ENCODE data around the gene RNF14. TPM values are rescaled to one million over a fixed set of nuclear protein-coding genes. Genes with fewer than 3 reads are reported as not detected.

RNF14 gene
- total and polyA plus RNA-seq, 9 of the 15 experiments (the other 6 are each of a cell fraction or from before 2014, with no cell fraction given): 36.3 to 140 (median 75.1) TPM

- ATAC-seq: no peak
- ChIA-PET POLR2A (interaction anchor here (0.7 to 1.5 kb wide), 4 partner anchors 11 to 298 kb away, joined by 3 to 4 read pairs (median 4); partner anchors contain the start of gene RNF14), CTCF (ENCODE audit: low intra/inter-chr PET ratio) (interaction anchor here (0.8 kb wide), 1 partner anchor 69 kb away, joined by 4 read pairs; no protein-coding TSS in a partner anchor)
- in situ Hi-C loops (cut with MboI): loop anchor here (5.0 kb wide), 2 partner anchors 76 to 261 kb away; no protein-coding TSS in a partner anchor
- Histone ChIP-seq H3K4me3 (no peak within 1 kb of the TSS), H3K79me2 (ENCODE audit: control insufficient read depth, insufficient read depth, low read length) (no peaks in the 10 kb centered on the region), H3K9me1 (ENCODE audit: control insufficient read depth, insufficient read depth, low read length) (no peaks in the 10 kb centered on the region), H3K36me3 (ENCODE audit: control insufficient read depth, insufficient read depth, low read length) (no peaks in the 10 kb centered on the region), H3K27me3 (ENCODE audit: control insufficient read depth in 2 of 2, insufficient read depth in 2 of 2, low read length in 2 of 2) (peaks cover 17 to 42% of the 10 kb centered on the region in 2 experiments; a peak in 3 of 5 replicates), H2AFZ (ENCODE audit: low read depth, low read length) (no peak within 1 kb of the TSS; the same call in 1 of the 2 replicates), H3K9ac (ENCODE audit: insufficient read depth in 1 of 2, low read depth in 2 of 2, low read length in 2 of 2) (peak within 1 kb of the TSS in 1 of 2 experiments; percentile 10; a peak in 2 of 4 replicates), H3K9me3 (replicated peaks; ENCODE audit: control insufficient read depth, insufficient read depth, low read depth, low read length) (no peaks in the 10 kb centered on the region), H4K20me1 (replicated peaks; ENCODE audit: control insufficient read depth, insufficient read depth, low read length) (peaks cover 9% of the 10 kb centered on the region; the same call in 1 of the 2 replicates), H3K27ac (ENCODE audit: extremely low read depth, low read depth, low read length) (no peak within 1 kb of the TSS), H3K4me1 (replicated peaks in 1 of 2; ENCODE audit: control insufficient read depth in 2 of 2, insufficient read depth in 2 of 2, low read length in 2 of 2) (peaks cover 3 to 16% of the 10 kb centered on the region in 2 experiments), H3K4me2 (ENCODE audit: insufficient read depth, low read length) (no peak within 1 kb of the TSS)
- no peak for FAIRE-seq
- WGBS (ENCODE audit: insufficient coverage, low coverage, missing lambda C conversion rate): 18% methylated on average over 6 of the region's 7 CpGs
- intact Hi-C loops (cut with micrococcal nuclease): no loop called here
- no TSS peak for BruUV-seq (replicated peaks)
- DNase-seq (ENCODE audit: extremely low read depth in 1 of 4, low spot score in 3 of 4): no peak
- TF ChIP-seq ZSCAN32 (CRISPR knock-in tag; IDR thresholded peaks at IDR 0.05) (no peak), WHSC1 (IDR thresholded peaks at IDR 0.05; ENCODE audit: low read length) (no peak), HNRNPK (IDR thresholded peaks at IDR 0.05; ENCODE audit: low read depth, low read length, poor library complexity, severe bottlenecking) (no peak), ZNF318 (IDR thresholded peaks at IDR 0.05; ENCODE audit: borderline replicate concordance in 1 of 2, low read depth in 1 of 2) (no peak), ZNF707 (CRISPR knock-in tag; conservative IDR thresholded peaks at IDR 0.05) (no peak)
- TF ChIP-seq, protein P1, sequence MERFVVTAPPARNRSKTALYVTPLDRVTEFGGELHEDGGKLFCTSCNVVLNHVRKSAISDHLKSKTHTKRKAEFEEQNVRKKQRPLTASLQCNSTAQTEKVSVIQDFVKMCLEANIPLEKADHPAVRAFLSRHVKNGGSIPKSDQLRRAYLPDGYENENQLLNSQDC (CRISPR knock-in tag; IDR thresholded peaks at IDR 0.05): no peak
Measured at GRCh38 chr5:141958113-141958512, 10.8 kb upstream of the RNF14 start, which contains the start of gene PCDH12. Gene PCDH12 (minus strand): TSS chr5:141958202. CDS start chr5:141957851, 351 bp downstream.

Data from K562 (cell line).